Measurements from ENCODE around the gene SLC1A3.

SLC1A3 gene

GRCh38 chr5:36619012-36619635 is 12.7 kb downstream of the SLC1A3 start:
- Histone ChIP-seq H2AFZ (ENCODE audit: low read length) (no peak overlapping the region), H3K9me3 (ENCODE audit: insufficient read depth, low read depth, low read length) (no peaks in the 10 kb centered on the region), H3K79me2 (ENCODE audit: insufficient read depth, low read length) (no peaks in the 10 kb centered on the region), H3K9ac (ENCODE audit: low read depth, low read length, poor library complexity, severe bottlenecking) (no peak overlapping the region), H3K9me2 (replicated peaks; ENCODE audit: low read depth, low read length) (no peaks in the 10 kb centered on the region), H3K4me1 (ENCODE audit: insufficient read depth, low read length, poor library complexity, severe bottlenecking) (peaks cover 20% of the 10 kb centered on the region), H3K4me2 (ENCODE audit: low read depth, low read length, poor library complexity, severe bottlenecking) (no peak overlapping the region), H3K4me3 (ENCODE audit: low read length, poor library complexity, severe bottlenecking) (no peak overlapping the region), H4K20me1 (ENCODE audit: insufficient read depth, low read length, poor library complexity, severe bottlenecking) (no peaks in the 10 kb centered on the region), H3K36me3 (ENCODE audit: insufficient read depth, low read length) (no peaks in the 10 kb centered on the region), H3K27me3 (ENCODE audit: insufficient read depth, low read length, poor library complexity, severe bottlenecking) (no peaks in the 10 kb centered on the region), H3F3A (ENCODE audit: low read depth) (peaks cover 2% of the 10 kb centered on the region; the same call in 1 of the 2 replicates)
- TF ChIP-seq CTCF (conservative IDR thresholded peaks at IDR 0.05; ENCODE audit: low read length) (no peak), EZH2phosphoT487 (IDR thresholded peaks at IDR 0.05; ENCODE audit: borderline replicate concordance) (no peak)

- Histone ChIP-seq H3K4me1 (ENCODE audit: insufficient read depth, low read length, poor library complexity, severe bottlenecking) (peaks cover 27% of the 10 kb centered on the region), H3K9me3 (ENCODE audit: insufficient read depth, low read depth, low read length) (no peaks in the 10 kb centered on the region), H3F3A (ENCODE audit: low read depth) (peaks cover 4% of the 10 kb centered on the region; the same call in 1 of the 2 replicates), H3K9ac (ENCODE audit: low read depth, low read length, poor library complexity, severe bottlenecking) (no peak overlapping the region), H3K36me3 (ENCODE audit: insufficient read depth, low read length) (no peaks in the 10 kb centered on the region), H2AFZ (ENCODE audit: low read length) (no peak overlapping the region), H3K4me3 (ENCODE audit: low read length, poor library complexity, severe bottlenecking) (no peak overlapping the region), H3K79me2 (ENCODE audit: insufficient read depth, low read length) (no peaks in the 10 kb centered on the region), H4K20me1 (ENCODE audit: insufficient read depth, low read length, poor library complexity, severe bottlenecking) (no peaks in the 10 kb centered on the region), H3K27me3 (ENCODE audit: insufficient read depth, low read length, poor library complexity, severe bottlenecking) (no peaks in the 10 kb centered on the region), H3K4me2 (ENCODE audit: low read depth, low read length, poor library complexity, severe bottlenecking) (no peak overlapping the region), H3K9me2 (replicated peaks; ENCODE audit: low read depth, low read length) (no peaks in the 10 kb centered on the region)
- TF ChIP-seq CTCF (conservative IDR thresholded peaks at IDR 0.05; ENCODE audit: low read length), result no peak
- no peak for TF ChIP-seq EZH2phosphoT487 (IDR thresholded peaks at IDR 0.05; ENCODE audit: borderline replicate concordance)
These were observed 15.6 kb downstream of the SLC1A3 start for GRCh38 chr5:36621985-36622384.

GRCh38 chr5:36623832-36624231 is 17.4 kb downstream of the SLC1A3 start:
- Histone ChIP-seq H3K9ac (ENCODE audit: low read depth, low read length, poor library complexity, severe bottlenecking) (peak overlapping the region; percentile 50), H3K9me3 (ENCODE audit: insufficient read depth, low read depth, low read length) (no peaks in the 10 kb centered on the region), H3K36me3 (ENCODE audit: insufficient read depth, low read length) (no peaks in the 10 kb centered on the region), H3F3A (ENCODE audit: low read depth) (peaks cover 4% of the 10 kb centered on the region; the same call in 1 of the 2 replicates), H3K4me3 (ENCODE audit: low read length, poor library complexity, severe bottlenecking) (peak overlapping the region; percentile 49), H3K4me1 (ENCODE audit: insufficient read depth, low read length, poor library complexity, severe bottlenecking) (peaks cover 27% of the 10 kb centered on the region), H3K27me3 (ENCODE audit: insufficient read depth, low read length, poor library complexity, severe bottlenecking) (no peaks in the 10 kb centered on the region), H3K9me2 (replicated peaks; ENCODE audit: low read depth, low read length) (no peaks in the 10 kb centered on the region), H3K4me2 (ENCODE audit: low read depth, low read length, poor library complexity, severe bottlenecking) (peak overlapping the region; percentile 72), H3K79me2 (ENCODE audit: insufficient read depth, low read length) (no peaks in the 10 kb centered on the region), H2AFZ (ENCODE audit: low read length) (no peak overlapping the region), H4K20me1 (ENCODE audit: insufficient read depth, low read length, poor library complexity, severe bottlenecking) (no peaks in the 10 kb centered on the region)
- TF ChIP-seq EZH2phosphoT487 (IDR thresholded peaks at IDR 0.05; ENCODE audit: borderline replicate concordance) (no peak), CTCF (conservative IDR thresholded peaks at IDR 0.05; ENCODE audit: low read length) (no peak)
